HG03108 (cell line): ENCODE data around the gene GLI3.

Source experiments
- ATAC-seq: cut with Tn5 transposase; IDR thresholded peaks from one replicate; pipeline ENCODE4 v1.9.1; 2021; ENCODE audit warnings: moderate library complexity; ENCODE audit not compliant: unreplicated experiment

GLI3 gene

DNA sequence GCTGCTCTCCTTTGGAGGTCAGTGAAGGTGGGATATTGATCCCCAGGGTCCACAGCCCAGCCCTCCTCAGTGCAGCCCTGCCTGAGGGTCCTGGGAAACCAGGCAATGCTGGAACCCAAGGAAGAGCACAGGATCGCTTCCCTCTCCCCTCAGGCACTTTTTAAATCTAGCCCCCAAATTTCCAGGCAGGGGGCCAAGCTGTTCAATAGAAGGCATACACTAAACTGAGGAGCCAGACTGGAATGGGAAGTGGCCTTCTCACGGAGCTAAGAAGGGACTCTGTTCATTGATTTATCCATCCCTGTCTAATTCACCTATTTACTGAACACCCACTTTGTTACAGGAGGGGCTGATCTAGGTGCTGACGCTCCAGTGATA, 60.3 kb downstream of the GLI3 start:
- ATAC-seq: no peak

DNA sequence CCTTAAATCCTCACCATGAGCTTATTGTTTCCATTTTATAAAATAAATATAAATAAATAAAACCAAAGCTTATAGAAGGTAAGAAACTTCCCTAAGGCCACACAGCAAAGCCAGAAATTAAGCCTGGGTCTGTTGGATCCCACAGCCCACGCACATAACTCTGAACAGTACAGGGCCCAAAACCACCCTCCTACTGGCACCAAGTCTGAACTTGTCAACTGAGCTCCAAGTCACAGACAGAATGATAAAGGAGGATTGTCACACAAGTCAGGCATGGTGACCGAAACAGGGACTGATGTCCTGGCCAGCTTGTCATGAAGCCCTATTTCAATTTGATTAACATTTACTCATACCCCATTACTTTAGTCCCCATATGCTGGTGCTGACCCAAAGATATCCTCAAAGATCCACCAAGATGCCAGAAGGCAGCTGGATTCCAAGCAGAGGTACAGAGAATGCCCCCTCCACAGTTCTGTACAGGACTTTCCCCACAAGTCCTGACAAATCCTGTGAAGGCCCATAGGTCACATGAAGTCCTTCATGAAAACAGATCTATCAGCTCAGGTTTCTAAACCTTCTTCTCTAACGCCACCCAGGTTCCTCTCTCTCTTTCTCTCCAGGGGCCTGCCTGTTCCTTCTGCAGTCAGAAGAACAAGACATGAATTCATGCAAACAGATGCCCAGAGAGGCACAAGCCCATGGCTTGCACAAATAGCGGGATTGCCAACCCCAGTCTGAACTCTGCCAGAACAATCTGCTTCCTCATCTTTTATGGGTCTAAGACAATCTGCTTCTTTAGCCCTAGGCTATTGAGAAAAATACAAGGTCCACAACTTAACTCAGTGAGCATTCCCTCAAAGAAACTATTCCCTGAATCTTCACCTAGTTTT, 60.9 kb downstream of the GLI3 start:
- ATAC-seq: no peak

DNA sequence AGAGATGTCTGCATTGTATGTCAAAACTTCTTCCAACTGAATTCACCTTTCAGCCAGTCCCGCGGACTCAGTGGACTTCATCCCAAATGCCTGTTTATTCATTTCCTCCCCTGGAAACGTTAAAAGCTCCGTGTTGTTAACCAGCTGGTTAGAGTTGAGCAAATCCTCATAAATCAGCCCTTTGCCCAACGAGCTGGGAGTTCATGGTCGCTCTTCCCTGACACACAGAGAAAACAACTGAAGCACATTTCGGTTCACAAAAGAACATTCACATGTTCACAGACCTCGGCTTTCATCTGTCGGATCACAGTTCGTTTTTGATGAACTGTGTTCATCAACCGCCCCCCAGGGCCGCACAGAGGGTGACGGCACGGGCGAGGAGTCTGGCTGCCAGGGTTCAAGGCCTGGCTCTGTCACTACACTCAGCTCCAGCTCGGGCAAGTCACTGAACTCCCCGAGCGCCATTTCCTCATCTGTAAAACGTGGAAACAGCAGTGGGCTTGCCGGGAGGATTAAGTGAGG, 62.6 kb downstream of the GLI3 start:
- no peak for ATAC-seq

DNA sequence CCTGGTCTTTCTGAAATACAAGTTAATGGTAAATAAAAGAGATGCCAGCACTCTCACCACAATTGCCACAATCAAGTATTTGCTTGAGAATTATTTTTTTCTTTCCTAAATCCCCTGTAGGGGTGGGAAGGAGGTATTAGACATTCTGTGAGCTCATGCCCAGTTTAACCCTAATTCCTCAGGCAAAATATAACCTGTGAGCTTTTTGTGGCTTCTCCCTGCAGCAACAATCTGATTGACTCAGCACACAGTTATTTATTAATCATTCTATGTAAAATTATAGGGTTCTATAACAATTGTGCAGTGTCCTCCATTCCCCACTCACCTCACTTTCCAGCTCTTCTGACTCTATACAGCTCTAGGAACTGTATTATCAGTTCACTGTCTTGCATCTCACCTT, 66.3 kb downstream of the GLI3 start:
- no peak for ATAC-seq

DNA sequence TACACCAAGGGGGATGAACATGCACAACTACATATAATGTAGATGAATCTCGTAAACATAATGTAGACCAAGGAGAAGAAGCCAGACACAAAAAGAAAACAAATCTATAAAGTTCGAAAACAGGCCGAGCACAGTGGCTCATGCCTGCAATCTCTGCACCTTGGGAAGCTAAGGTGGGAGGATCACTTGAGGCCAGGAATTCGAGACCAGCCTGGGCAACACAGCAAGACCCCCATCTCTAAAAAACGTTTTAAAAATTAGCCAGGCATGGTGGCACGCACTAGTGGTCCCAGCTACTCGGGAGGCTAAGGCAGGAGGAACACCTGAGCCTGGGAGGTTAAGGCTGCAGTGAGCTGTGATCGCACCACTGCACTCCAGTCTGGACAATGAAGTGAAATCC, 68.5 kb downstream of the GLI3 start:
- ATAC-seq: no peak

DNA sequence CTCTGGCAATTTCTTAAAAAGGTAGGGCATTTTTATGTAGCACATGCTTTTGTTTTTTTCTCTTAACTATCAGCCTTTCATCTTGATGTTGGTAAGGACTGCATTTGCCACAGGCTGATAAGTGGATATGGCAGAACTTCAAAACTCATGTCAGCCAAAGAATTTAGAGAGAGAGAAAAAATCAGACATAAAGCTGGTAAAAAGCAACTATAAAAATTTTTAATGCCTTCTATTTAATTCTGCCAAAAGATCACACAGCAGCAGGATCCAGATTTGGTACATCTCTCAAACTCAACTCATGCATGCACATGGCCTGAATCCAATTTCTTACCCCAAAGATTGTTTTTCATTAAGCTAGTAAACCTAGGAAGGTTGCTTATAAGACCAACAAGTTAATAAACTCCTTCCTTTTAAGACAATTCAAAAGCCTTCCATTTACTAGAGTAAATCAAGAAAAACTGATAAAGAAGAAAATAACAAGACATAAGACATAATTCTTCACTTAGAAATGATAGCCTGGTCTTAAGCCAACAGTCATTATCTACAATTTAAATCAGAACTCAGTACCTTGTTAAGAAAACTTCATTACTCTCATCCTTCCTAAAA, 69.3 kb downstream of the GLI3 start:
- no peak for ATAC-seq

DNA sequence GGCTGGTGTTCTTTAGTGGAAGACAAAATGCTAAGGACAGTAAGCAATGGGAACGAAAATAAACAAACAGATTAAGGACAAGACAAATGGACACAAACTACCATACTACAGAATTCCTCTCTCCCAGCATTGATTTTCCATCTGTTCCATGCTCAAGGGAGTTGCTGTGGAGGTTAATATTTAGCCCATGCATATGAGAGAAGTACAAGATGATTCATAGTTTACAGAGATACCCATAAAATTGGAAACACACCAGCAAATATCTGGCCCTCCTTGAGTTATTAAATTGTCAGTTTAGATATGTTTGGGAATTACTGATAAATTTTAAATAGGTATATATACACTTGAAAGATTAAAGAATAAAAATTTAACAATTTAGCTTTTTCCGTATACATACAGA, 69.8 kb downstream of the GLI3 start:
- no peak for ATAC-seq

DNA sequence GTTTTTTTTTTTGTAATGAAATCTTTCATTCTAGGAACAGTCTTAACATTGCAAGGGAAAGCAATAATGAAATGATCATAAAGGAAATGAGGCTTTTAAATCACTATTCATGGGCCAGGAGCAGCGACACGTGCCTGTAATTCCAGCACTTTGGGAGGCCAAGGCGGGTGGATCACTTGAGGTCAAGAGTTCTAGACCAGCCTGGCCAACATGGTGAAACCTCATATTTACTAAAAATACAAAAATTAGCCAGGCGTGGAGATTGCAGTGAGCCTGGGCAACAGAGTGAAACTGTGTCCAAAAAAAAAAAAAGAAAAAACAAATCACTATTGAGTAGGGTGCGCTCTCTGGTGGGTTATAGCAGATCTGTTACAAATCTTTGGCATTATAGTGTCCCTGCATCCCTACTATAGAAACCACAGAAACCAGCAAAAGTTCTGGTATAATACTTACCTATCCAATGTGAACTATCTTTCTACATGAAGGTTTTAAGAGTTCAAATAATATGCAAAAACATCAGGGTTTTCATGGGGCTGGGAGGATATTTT, 72.1 kb downstream of the GLI3 start:
- no peak for ATAC-seq

DNA sequence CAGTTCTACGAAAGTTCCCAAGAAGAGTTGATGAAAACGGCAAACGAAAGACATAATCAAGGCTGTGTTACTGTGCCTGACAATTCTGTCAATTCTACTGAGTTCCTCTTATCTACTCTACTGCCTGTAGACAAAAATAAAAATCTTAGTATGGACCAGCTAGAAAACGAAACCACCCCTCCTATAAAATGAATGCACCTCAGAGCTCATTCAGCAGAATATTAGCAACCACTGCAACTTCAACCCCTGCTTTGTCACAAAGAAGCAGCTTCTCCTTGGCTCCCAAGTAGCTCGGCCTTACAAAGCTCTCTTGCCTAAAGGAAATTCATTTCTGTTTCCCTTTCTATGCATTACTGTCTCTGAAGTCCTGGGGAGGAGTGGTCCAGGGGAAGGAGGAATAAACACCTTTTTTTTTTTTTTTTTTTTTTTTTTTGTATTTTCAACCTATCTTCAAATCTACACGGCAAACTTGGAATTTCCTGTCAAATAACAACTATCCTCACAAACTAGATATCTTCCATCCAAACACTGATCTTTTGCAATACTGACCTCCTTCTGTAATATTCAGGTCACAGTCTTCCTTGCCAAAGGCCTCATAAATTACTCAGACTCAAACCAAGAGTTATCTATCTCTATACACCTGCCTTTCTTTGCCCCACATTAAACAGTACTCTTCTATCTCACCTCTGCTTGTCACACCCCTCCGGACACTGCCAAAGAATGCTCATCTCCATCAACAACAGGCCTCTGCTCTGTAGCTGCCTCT, 74.3 kb downstream of the GLI3 start:
- ATAC-seq: no peak

DNA sequence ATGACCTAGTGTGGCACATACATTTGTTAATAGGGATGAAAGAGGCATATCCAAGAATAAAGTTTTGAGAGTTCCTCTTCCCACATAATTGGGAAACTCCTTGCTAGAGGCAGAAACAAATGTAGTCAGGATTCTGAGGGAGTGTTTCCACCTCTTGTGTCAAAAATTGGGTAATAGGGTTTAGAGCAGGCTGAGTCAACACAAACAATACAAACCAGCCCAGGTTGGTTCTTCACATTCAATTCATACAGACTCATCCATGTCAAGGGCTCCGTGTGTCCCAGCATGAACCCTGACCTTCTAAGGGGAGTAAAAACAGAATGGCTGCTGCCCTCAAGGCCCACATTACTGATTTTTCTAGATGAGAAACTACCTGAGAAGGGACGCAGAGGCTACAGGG, 75.3 kb downstream of the GLI3 start:
- no peak for ATAC-seq

DNA sequence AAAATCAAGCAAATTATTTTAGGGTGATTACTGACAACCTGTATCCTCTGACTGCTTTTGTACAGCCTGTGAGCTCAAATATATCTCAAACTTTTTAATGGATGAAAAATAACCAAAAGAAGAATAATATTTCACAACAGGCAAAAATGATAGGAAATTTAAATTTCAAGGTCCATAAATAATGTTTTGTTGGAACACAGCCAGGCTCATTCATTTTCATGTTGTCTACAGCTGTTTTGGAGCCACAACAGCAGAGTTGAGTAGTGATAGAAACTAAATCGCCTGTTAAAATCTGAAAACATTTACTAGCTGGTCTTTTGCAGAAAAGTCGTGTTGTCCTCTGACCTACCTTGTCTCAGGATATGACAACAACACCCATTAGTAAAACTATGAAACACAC, 75.9 kb downstream of the GLI3 start:
- no peak for ATAC-seq

DNA sequence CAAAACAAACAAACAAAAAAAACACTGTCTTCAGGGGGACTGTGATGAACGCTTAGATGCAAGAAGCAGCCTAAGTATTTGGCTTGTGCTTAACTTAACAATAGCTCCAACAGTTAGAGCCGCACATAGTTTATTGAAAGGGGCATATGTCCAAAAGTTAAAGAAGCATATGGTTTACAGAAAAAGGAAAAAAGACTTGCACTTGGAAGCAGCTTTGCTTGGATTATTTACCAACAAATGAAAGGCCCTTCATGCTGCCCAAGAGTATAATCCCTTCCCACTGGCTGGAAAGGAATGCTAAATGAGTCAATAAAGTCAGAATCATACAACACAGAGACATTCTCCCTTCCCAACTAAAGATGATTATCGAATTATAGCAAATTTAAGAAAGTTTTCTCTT, 77.9 kb downstream of the GLI3 start:
- ATAC-seq: no peak

DNA sequence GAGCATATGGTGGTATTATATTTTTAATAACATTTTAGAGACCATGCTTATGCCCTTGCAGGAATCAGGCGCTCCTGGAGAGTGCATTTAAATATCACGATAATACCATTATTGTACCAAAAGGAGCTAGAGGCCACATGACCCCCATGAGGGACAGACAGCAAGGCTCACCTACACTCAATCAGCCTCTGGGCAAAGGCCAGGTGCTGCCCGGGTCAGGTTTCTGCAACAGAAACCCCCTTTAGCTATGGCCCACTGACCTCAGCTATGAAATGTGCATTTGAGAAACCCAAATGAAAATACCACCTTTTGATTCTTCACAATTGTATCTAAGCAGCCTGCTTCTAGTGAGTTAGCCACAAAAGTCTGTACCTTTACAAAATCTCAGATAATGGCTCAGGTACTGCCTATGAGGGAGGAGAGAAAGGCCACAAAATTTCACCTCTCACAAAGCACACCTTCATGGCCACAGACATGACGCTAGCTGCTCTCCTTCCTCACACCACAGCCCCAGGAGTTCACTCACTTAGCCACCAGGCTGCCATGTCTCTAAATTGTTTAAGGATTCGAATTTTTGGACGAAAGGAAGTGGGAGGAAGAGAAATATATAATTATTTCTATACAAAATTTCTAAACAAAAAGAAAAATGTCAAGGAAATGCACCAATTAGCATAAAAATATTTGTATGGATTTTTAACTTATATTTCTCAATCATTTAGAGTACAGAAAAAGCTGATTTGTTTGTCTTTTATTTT, 79.9 kb downstream of the GLI3 start:
- no peak for ATAC-seq

DNA sequence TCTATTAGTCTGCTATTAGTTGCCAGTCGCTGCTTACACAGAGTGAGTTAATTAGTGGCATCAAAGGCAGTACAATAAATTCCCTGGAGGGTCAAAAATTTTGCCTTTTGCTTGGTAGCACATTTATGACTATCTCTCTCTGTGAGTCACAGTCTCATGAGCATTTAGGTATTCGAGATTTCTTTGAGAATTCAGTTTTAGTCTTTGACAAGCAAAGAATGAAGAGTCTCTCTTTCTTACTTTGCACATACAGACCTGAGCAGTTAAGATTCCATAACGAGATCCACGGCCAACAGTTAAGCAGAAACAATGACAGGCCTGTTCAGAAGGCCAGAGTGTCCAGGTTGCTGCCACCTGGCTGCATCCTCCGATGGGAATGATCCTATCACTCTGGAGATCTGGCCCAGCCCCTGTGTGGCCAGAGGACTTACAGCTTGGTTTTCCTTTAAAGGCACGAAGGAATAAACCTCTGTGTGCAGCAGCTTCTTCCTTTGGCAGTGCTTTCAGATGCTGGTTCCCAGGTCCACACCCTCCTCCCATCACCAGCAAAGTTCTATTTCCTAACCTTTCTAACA, 80.6 kb downstream of the GLI3 start:
- ATAC-seq: no peak

DNA sequence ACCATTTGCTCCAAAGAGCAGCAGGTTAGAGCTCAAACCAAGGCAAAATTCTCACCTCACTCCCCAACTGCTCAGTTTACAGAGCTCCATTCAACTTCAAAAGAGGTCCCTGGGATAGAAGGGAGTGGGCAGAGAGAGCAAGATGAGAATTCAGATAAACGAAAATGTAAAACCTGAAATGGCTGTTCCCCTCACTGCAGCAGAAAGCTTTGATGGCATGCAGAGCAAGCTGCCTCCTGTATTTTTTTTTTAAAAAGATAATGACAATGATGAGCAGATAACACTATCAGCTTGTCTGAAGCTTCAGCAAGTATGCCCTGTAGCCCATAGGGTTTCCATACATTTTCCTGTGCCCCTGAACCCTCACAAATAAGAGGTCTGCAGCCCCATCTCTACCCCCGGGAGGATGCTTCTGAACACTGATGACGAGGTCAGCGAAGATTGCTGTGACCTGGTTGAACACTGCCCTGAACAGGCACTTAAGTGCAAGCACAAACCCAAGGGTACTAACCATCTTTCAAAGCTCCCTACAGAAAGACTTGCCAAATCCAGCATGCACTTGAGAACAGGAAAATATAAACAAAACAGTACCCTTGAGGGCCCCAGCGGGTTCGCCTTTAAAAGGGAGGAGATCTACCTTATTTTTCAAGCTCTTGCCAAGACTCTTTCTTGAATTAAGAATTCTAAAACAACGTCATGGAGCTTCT, 81.3 kb downstream of the GLI3 start:
- no peak for ATAC-seq

DNA sequence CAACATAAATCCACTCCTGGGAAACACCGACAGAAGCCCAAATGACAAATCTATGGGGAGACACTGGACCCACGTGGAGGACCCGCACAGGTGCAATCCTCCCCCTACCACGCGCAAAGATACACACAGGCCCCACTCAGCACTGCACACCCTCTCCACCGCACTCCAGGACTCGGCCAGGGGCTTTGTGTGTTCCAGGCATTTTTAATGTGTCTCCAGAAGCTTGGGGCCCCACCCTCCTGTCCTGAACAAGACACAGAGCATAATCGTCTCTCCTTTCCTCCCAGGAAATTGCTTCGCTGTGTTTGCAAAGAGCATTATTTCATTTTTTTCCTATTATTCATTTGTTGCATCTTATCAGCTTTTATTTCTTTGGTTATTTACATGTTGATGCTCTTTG, 82.8 kb downstream of the GLI3 start:
- ATAC-seq: no peak

DNA sequence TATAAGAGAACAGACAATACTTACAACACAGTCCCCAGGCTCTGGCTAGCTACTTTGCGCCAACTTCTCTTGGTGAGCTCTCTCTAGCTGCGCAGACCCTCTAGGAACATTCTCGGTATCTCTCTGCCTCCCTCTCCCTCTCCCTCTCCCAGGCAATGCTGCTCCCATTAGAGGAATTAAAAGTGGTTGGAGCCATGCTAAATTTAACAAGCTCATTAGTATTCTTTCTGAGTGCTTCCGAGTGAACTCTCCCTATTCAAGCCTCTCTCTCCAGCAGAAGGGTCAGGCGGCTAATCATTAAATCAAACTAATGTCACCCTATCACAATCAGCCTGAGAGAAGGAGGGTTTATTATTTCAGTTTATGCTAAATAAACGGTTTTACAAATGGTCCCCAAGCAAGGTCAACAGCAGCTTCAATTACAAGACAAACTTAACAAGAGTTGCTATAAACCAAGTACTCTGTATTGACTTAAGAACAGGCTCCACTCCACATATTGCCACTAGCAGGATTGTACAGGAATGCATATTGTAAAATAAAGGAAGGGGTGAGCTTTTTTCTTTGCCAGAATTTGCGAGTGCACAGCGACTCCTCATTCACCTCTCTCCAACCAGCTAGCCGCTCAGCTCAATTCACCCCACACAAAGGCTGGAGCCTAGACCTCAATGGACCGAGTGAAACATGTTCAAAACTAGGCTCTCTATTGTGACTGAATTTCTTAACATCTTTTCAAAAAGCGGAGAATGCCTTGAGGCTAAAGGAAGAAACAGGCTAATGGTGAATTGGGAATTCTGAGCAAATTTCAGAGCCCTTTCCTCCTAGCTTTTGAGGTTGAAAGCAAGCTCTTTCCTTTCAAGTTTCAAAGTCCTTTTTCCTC, 84.4 kb downstream of the GLI3 start:
- no peak for ATAC-seq

DNA sequence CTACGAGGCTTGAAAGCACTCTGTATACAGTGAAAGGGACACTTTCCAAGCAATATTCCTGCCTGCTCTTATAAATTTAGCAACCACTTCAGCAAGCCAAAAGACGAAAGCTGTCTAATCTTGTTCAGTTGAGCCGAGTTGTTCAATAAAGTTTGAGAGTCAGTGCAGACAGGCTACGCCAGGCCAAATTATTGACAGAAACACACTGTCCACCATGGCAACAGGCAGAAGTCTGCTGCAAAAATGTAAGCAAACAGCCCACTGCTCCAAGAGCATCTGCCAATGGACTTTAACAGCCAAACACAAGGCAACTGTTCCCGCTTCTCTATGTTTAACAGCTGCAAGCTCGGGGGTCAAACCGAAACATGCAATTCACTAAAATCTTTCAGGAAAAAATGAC, 85.7 kb downstream of the GLI3 start:
- no peak for ATAC-seq

DNA sequence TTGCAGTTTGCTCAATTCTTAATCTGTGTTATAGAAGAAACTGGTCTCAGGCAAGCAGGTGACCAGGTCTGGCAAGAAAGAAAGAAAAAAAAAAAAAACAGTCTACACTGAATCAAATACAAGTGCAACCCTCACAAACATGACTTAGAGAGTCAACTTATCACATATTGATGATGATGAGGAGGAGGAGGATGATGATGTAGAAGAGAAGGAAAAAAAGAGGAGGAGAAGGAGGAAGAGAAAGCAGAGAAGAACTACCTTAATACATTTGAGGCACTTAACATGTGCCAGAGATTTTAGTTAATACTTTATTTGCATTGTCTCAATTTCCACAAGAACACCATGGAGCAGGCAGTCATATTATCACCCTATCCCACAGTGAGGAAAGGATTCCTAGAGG, 91.5 kb downstream of the GLI3 start:
- no peak for ATAC-seq
